GM12878 (cell line): Measurements from ENCODE around the gene COPZ2.

Source experiments
- CTCF ChIP-seq, 3 experiments: IDR thresholded peaks in 2 of 3; conservative IDR thresholded peaks in 1 of 3; 2 replicates each; pipeline ENCODE4 v1.5.1; 2011; ENCODE audit warnings: low read depth in 3 of 3, low read length in 3 of 3, mild to moderate bottlenecking in 3 of 3, control low read depth in 2 of 3, moderate library complexity in 2 of 3, inconsistent platforms in 1 of 3, mixed read lengths in 1 of 3; ENCODE audit not compliant: control insufficient read depth in 2 of 3, insufficient read depth in 1 of 3; ENCODE audit errors: extremely low read depth in 1 of 3
- ESRRA ChIP-seq: IDR thresholded peaks from 2 replicates; pipeline ENCODE4 v1.6.1; 2012; ENCODE audit warnings: mild to moderate bottlenecking, low read length, improper control_type of control experiment
- FOXM1 ChIP-seq: IDR thresholded peaks from 2 replicates; pipeline ENCODE4 v1.6.1; 2012; ENCODE audit warnings: low read depth, mild to moderate bottlenecking, inconsistent platforms, low read length, moderate library complexity
- MYC ChIP-seq: IDR thresholded peaks from 2 replicates; pipeline ENCODE4 v1.6.1; 2011; ENCODE audit warnings: mild to moderate bottlenecking, low read length, moderate library complexity, inconsistent platforms; ENCODE audit not compliant: insufficient read depth, insufficient replicate concordance, insufficient read length, severe bottlenecking
- NBN ChIP-seq: fragments of 450-650 bp; IDR thresholded peaks from 2 replicates; pipeline ENCODE4 v1.6.1; 2016
- SRF ChIP-seq, 2 experiments: IDR thresholded peaks; 2 replicates each; pipeline ENCODE4 v1.6.1; 2011; ENCODE audit warnings: low read depth in 2 of 2, low read length in 2 of 2, mild to moderate bottlenecking in 1 of 2, moderate library complexity in 1 of 2
- SUZ12 ChIP-seq: fragments of 200-600 bp; sonication (generic); IDR thresholded peaks from one replicate; pipeline ENCODE4 v1.6.1; 2018; ENCODE audit warnings: antibody characterized with exemption, mild to moderate bottlenecking; ENCODE audit not compliant: unreplicated experiment
- YY1 ChIP-seq: IDR thresholded peaks from 2 replicates; pipeline ENCODE4 v1.6.1; 2011; ENCODE audit warnings: low read depth, mild to moderate bottlenecking, low read length
- ZNF592 ChIP-seq: fragments of 450-650 bp; IDR thresholded peaks from 2 replicates; pipeline ENCODE4 v1.6.1; 2017; ENCODE audit warnings: mild to moderate bottlenecking, moderate library complexity
- TF ChIP-seq, protein P1 (sequence below): fragments of 450-650 bp; formaldehyde crosslinking; IDR thresholded peaks from 2 replicates; pipeline ENCODE4 v1.5.0; 2022; ENCODE audit warnings: mild to moderate bottlenecking, missing genetic modification characterization
- TF ChIP-seq, protein P2 (sequence below): fragments of 450-650 bp; IDR thresholded peaks from 2 replicates; pipeline ENCODE4 v1.6.1; 2016; ENCODE audit warnings: mild to moderate bottlenecking
- TF ChIP-seq, protein P3 (sequence below): IDR thresholded peaks from 2 replicates; pipeline ENCODE4 v1.6.1; 2012; ENCODE audit warnings: mild to moderate bottlenecking, low read depth, low read length

- TF ChIP-seq CTCF (IDR thresholded peaks at IDR 0.05 in 2 of 3, conservative IDR thresholded peaks at IDR 0.05 in 1 of 3; ENCODE audit: control insufficient read depth in 2 of 3, extremely low read depth in 1 of 3, insufficient read depth in 1 of 3, low read depth in 3 of 3, low read length in 3 of 3) = no peak
- no peak for TF ChIP-seq ZNF592
- no peak for TF ChIP-seq FOXM1
- TF ChIP-seq, protein P1, sequence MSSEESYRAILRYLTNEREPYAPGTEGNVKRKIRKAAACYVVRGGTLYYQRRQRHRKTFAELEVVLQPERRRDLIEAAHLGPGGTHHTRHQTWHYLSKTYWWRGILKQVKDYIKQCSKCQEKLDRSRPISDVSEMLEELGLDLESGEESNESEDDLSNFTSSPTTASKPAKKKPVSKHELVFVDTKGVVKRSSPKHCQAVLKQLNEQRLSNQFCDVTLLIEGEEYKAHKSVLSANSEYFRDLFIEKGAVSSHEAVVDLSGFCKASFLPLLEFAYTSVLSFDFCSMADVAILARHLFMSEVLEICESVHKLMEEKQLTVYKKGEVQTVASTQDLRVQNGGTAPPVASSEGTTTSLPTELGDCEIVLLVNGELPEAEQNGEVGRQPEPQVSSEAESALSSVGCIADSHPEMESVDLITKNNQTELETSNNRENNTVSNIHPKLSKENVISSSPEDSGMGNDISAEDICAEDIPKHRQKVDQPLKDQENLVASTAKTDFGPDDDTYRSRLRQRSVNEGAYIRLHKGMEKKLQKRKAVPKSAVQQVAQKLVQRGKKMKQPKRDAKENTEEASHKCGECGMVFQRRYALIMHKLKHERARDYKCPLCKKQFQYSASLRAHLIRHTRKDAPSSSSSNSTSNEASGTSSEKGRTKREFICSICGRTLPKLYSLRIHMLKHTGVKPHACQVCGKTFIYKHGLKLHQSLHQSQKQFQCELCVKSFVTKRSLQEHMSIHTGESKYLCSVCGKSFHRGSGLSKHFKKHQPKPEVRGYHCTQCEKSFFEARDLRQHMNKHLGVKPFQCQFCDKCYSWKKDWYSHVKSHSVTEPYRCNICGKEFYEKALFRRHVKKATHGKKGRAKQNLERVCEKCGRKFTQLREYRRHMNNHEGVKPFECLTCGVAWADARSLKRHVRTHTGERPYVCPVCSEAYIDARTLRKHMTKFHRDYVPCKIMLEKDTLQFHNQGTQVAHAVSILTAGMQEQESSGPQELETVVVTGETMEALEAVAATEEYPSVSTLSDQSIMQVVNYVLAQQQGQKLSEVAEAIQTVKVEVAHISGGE (CRISPR knock-in tag) = no peak
- no peak for TF ChIP-seq NBN
- no peak for TF ChIP-seq SUZ12
- TF ChIP-seq ESRRA = no peak
- no peak for TF ChIP-seq YY1
- no peak for TF ChIP-seq SRF (IDR thresholded peaks at IDR 0.05; ENCODE audit: low read depth in 2 of 2, low read length in 2 of 2)
- TF ChIP-seq, protein P2, sequence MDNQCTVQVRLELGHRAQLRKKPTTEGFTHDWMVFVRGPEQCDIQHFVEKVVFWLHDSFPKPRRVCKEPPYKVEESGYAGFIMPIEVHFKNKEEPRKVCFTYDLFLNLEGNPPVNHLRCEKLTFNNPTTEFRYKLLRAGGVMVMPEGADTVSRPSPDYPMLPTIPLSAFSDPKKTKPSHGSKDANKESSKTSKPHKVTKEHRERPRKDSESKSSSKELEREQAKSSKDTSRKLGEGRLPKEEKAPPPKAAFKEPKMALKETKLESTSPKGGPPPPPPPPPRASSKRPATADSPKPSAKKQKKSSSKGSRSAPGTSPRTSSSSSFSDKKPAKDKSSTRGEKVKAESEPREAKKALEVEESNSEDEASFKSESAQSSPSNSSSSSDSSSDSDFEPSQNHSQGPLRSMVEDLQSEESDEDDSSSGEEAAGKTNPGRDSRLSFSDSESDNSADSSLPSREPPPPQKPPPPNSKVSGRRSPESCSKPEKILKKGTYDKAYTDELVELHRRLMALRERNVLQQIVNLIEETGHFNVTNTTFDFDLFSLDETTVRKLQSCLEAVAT = no peak
- TF ChIP-seq, protein P3, sequence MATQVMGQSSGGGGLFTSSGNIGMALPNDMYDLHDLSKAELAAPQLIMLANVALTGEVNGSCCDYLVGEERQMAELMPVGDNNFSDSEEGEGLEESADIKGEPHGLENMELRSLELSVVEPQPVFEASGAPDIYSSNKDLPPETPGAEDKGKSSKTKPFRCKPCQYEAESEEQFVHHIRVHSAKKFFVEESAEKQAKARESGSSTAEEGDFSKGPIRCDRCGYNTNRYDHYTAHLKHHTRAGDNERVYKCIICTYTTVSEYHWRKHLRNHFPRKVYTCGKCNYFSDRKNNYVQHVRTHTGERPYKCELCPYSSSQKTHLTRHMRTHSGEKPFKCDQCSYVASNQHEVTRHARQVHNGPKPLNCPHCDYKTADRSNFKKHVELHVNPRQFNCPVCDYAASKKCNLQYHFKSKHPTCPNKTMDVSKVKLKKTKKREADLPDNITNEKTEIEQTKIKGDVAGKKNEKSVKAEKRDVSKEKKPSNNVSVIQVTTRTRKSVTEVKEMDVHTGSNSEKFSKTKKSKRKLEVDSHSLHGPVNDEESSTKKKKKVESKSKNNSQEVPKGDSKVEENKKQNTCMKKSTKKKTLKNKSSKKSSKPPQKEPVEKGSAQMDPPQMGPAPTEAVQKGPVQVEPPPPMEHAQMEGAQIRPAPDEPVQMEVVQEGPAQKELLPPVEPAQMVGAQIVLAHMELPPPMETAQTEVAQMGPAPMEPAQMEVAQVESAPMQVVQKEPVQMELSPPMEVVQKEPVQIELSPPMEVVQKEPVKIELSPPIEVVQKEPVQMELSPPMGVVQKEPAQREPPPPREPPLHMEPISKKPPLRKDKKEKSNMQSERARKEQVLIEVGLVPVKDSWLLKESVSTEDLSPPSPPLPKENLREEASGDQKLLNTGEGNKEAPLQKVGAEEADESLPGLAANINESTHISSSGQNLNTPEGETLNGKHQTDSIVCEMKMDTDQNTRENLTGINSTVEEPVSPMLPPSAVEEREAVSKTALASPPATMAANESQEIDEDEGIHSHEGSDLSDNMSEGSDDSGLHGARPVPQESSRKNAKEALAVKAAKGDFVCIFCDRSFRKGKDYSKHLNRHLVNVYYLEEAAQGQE = no peak
- TF ChIP-seq MYC = no peak
Measured at GRCh38 chr17:47995241-47995935, 42.2 kb downstream of the COPZ2 start.
